Stimulated activated CD4-positive, alpha-beta T cell treated with anti-CD3 and anti-CD28 coated beads, TNF-alpha, amount 100 ng/mL, for 48 hours (primary cell): ENCODE results near the gene GAGE12E.
"Not testable (repeated sequence)": the region's sequence is repeated elsewhere in the genome, so short reads cannot be mapped to it uniquely, and the experiment has no call there.

Source experiments
- DNase-seq, 3 donors: peaks; one replicate each; pipeline ENCODE4 v3.0.0-alpha.2; 2020; ENCODE audit warnings: low read depth in 3 of 3

GAGE12E gene

DNA sequence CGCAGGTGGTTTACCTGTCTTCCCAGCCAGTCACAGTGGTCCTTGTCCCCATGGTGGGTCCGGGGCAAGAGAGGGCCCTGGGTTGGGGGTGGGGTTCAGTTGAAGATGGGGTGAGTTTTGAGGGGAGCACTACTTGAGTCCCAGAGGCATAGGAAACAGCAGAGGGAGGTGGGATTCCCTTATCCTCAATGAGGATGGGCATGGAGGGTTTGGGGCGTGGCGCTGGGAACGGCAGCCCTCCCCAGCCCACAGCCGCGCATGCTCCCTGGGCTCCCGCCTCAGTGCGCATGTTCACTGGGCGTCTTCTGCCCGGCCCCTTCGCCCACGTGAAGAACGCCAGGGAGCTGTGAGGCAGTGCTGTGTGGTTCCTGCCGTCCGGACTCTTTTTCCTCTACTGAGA lies at the start of gene GAGE12E:
Gene GAGE12E (plus strand): TSS at position 301 of the 400 bp plus-strand sequence. CDS start 1,155 bp downstream, outside the sequence.
- DNase-seq: not testable (repeated sequence)

GRCh38 chrX:49531877-49532276 lies 19.2 kb upstream of the GAGE12E start, which contains the start of gene GAGE12C:
Gene GAGE12C, plus strand, starts transcription at chrX:49532177. Its CDS starts 1,155 bp downstream, at chrX:49533332.
- not testable (repeated sequence) for DNase-seq

DNA sequence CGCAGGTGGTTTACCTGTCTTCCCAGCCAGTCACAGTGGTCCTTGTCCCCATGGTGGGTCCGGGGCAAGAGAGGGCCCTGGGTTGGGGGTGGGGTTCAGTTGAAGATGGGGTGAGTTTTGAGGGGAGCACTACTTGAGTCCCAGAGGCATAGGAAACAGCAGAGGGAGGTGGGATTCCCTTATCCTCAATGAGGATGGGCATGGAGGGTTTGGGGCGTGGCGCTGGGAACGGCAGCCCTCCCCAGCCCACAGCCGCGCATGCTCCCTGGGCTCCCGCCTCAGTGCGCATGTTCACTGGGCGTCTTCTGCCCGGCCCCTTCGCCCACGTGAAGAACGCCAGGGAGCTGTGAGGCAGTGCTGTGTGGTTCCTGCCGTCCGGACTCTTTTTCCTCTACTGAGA lies 9.7 kb upstream of the GAGE12E start, which contains the start of gene GAGE12D:
Gene GAGE12D (plus strand): TSS at position 301 of the 400 bp plus-strand sequence. CDS start 1,155 bp downstream, outside the sequence.
- DNase-seq: not testable (repeated sequence)

DNA sequence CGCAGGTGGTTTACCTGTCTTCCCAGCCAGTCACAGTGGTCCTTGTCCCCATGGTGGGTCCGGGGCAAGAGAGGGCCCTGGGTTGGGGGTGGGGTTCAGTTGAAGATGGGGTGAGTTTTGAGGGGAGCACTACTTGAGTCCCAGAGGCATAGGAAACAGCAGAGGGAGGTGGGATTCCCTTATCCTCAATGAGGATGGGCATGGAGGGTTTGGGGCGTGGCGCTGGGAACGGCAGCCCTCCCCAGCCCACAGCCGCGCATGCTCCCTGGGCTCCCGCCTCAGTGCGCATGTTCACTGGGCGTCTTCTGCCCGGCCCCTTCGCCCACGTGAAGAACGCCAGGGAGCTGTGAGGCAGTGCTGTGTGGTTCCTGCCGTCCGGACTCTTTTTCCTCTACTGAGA lies 9.5 kb downstream of the GAGE12E start, which contains the start of gene GAGE12F:
Gene GAGE12F (plus strand): TSS at position 301 of the 400 bp plus-strand sequence. CDS start 1,155 bp downstream, outside the sequence.
- not testable (repeated sequence) for DNase-seq

DNA sequence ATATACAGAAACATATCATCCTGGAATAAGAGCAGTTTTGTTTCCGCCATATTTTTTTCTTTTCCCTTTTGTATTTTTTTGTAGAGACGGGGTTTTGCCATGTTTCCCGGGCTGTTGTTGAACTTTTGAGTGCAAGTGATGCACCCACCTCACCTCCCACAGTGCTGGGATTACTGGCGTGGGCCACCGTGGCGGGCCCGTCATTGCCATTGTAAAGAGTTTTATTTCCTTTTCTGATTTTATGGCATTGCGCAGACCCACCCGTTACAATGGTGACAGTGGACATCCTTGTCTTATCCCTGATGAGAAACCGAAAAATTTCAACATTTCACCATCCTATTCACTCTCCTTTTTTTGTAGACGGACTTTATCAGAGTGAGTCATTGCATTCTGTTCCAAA lies 17.6 kb downstream of the GAGE12E start:
- not testable (repeated sequence) for DNase-seq

- DNase-seq: not testable (repeated sequence)
Measured at GRCh38 chrX:49569152-49569551, 18.1 kb downstream of the GAGE12E start.

GRCh38 chrX:49570100-49570499 lies 19.0 kb downstream of the GAGE12E start, which contains the start of gene GAGE12G:
Gene GAGE12G, plus strand, starts transcription at chrX:49570400. Its CDS starts 1,155 bp downstream, at chrX:49571555.
- DNase-seq: not testable (repeated sequence)

DNA sequence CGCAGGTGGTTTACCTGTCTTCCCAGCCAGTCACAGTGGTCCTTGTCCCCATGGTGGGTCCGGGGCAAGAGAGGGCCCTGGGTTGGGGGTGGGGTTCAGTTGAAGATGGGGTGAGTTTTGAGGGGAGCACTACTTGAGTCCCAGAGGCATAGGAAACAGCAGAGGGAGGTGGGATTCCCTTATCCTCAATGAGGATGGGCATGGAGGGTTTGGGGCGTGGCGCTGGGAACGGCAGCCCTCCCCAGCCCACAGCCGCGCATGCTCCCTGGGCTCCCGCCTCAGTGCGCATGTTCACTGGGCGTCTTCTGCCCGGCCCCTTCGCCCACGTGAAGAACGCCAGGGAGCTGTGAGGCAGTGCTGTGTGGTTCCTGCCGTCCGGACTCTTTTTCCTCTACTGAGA lies 28.6 kb downstream of the GAGE12E start, which contains the start of gene GAGE12H:
Gene GAGE12H (plus strand): TSS at position 301 of the 400 bp plus-strand sequence. CDS start 1,155 bp downstream, outside the sequence.
- not testable (repeated sequence) for DNase-seq

DNA sequence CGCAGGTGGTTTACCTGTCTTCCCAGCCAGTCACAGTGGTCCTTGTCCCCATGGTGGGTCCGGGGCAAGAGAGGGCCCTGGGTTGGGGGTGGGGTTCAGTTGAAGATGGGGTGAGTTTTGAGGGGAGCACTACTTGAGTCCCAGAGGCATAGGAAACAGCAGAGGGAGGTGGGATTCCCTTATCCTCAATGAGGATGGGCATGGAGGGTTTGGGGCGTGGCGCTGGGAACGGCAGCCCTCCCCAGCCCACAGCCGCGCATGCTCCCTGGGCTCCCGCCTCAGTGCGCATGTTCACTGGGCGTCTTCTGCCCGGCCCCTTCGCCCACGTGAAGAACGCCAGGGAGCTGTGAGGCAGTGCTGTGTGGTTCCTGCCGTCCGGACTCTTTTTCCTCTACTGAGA lies 38.1 kb downstream of the GAGE12E start, which contains the start of gene GAGE2A:
Gene GAGE2A (plus strand): TSS at position 301 of the 400 bp plus-strand sequence. CDS start 1,155 bp downstream, outside the sequence.
- DNase-seq: not testable (repeated sequence)

DNA sequence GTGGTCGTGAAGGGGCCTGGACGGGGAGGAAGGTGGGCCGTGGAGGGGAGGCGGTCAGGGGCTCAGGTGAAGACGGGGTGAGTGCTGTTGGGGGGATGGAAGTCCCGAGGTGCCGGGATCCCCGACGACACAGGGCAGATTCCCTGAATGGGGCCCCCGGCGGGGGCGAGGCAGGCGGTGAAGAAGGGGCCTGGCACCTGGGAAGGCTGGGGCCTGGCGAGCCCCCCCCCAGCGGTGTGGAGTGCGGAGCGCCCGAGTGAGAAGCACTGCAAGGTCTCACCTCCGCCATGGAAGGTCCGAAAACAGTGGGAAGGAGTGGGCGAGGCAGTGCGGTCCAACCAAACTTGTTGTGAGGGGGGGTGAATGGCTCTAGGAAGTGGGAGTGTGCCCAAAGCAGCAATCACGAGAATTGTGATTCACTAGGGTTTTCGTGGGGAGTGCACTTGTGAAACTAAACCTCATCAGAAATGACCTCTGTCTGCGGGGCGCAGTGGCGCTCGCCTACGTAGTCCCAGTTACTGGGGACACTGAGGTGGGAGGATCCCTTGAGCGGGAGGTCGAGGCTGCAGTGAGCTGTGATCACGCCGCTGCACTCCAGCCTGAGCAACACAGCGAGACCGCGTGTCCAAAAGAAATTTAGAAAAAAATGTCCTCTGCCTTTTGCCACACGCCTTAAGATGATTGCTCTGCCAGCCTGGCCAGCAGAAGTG lies 38.8 kb downstream of the GAGE12E start:
- not testable (repeated sequence) for DNase-seq

GRCh38 chrX:49590488-49590887 lies 39.4 kb downstream of the GAGE12E start:
- not testable (repeated sequence) for DNase-seq

GRCh38 chrX:49598720-49599119 lies 47.6 kb downstream of the GAGE12E start, which contains the start of gene GAGE1:
Gene GAGE1, plus strand, starts transcription at chrX:49599020. Its CDS starts 1,155 bp downstream, at chrX:49600175.
- DNase-seq: not testable (repeated sequence)
